HepG2 (cell line): ENCODE data around the gene SPRYD3. TPM values are rescaled to one million over a fixed set of nuclear protein-coding genes. Genes with fewer than 3 reads are reported as not detected.

ENCODE experiments used
- BHLHE40 ChIP-seq: IDR thresholded peaks from 2 replicates; pipeline ENCODE4 v1.6.1; 2011; ENCODE audit warnings: low read length, improper control_type of control experiment
- BRD4 ChIP-seq: sonication (generic); formaldehyde crosslinking; IDR thresholded peaks from 2 replicates; pipeline ENCODE4 v1.4.0; 2020; ENCODE audit warnings: missing genetic modification reagents
- EZH2 ChIP-seq: conservative IDR thresholded peaks from 2 replicates; pipeline ENCODE4 v1.6.1; 2012; ENCODE audit warnings: mild to moderate bottlenecking, low read depth, low read length, moderate library complexity
- IRF2 ChIP-seq: IDR thresholded peaks from 2 replicates; pipeline ENCODE4 v1.6.1; 2018; ENCODE audit warnings: missing genetic modification reagents, missing compliant biosample characterization
- PAX8 ChIP-seq: sonication (generic); formaldehyde crosslinking; IDR thresholded peaks from 2 replicates; pipeline ENCODE4 v1.8.0; 2022; ENCODE audit warnings: mild to moderate bottlenecking, missing genetic modification reagents, borderline replicate concordance
- SMARCE1 ChIP-seq: fragments of 450-650 bp; IDR thresholded peaks from 2 replicates; pipeline ENCODE4 v1.6.1; 2017; ENCODE audit warnings: borderline replicate concordance
- SSRP1 ChIP-seq: IDR thresholded peaks from 2 replicates; pipeline ENCODE4 v1.6.1; 2016; ENCODE audit warnings: control low read depth
- ZBTB7B ChIP-seq: sonication (generic); formaldehyde crosslinking; IDR thresholded peaks from 2 replicates; pipeline ENCODE4 v1.4.0; 2020; ENCODE audit warnings: missing genetic modification reagents
- ZFX ChIP-seq: sonication (generic); formaldehyde crosslinking; IDR thresholded peaks from 2 replicates; pipeline ENCODE4 v1.4.0; 2020; ENCODE audit warnings: mild to moderate bottlenecking, low read depth, missing genetic modification reagents, moderate library complexity
- ZNF124 ChIP-seq: sonication (generic); formaldehyde crosslinking; IDR thresholded peaks from 2 replicates; pipeline ENCODE4 v1.4.0; 2020; ENCODE audit warnings: missing genetic modification reagents
- ZNF256 ChIP-seq: sonication (generic); formaldehyde crosslinking; conservative IDR thresholded peaks from 2 replicates; pipeline ENCODE4 v1.4.0; 2020; ENCODE audit warnings: missing genetic modification reagents
- ZNF317 ChIP-seq: sonication (generic); formaldehyde crosslinking; IDR thresholded peaks from 2 replicates; pipeline ENCODE4 v1.5.0; 2020; ENCODE audit warnings: mild to moderate bottlenecking, missing genetic modification reagents
- ZNF556 ChIP-seq: sonication (generic); formaldehyde crosslinking; IDR thresholded peaks from 2 replicates; pipeline ENCODE4 v1.4.0; 2020; ENCODE audit warnings: mild to moderate bottlenecking, missing genetic modification reagents, borderline replicate concordance
- polyA plus RNA-seq, 8 experiments: library from polyadenylated mRNA; depleted of rRNA in 3 of 8; stranded (reverse) in 7 of 8; unstranded in 1 of 8; fragments of >200 nt; fragmentation: Illumina TruSeq in 4 of 8; extraction: Trizol in 4 of 8; gene quantifications; 2 replicates each; pipeline versions ENCODE4 v1.2.1 to v1.2.3, GENCODE V29; 2011 to 2016; ENCODE audit warnings: low read depth in 4 of 8, missing spikeins in 1 of 8, mixed read lengths in 1 of 8; ENCODE audit not compliant: insufficient read depth in 1 of 8
- total RNA-seq, 5 experiments: library from RNA; depleted of rRNA; stranded (reverse); fragments of >200 nt; fragmentation: Illumina TruSeq; extraction: Trizol; gene quantifications; 2 replicates each; pipeline ENCODE4 v1.2.3, GENCODE V29; 2016; ENCODE audit warnings: low read depth in 1 of 5
- TF ChIP-seq, protein P1 (sequence below): sonication (generic); formaldehyde crosslinking; IDR thresholded peaks from one replicate; pipeline ENCODE4 v1.5.1; 2020; ENCODE audit warnings: mild to moderate bottlenecking, missing genetic modification reagents; ENCODE audit errors: not compliant biosample characterization
- TF ChIP-seq, protein P2 (sequence below): sonication (generic); formaldehyde crosslinking; IDR thresholded peaks from 2 replicates; pipeline ENCODE4 v1.5.0; 2020; ENCODE audit warnings: missing genetic modification reagents, mild to moderate bottlenecking, borderline replicate concordance
- TF ChIP-seq, protein P3 (sequence below): sonication (generic); formaldehyde crosslinking; IDR thresholded peaks from 2 replicates; pipeline ENCODE4 v1.4.0; 2020; ENCODE audit warnings: missing genetic modification reagents, mild to moderate bottlenecking, borderline replicate concordance
- TF ChIP-seq, protein P4 (sequence below), 2 experiments: sonication (generic) in 1 of 2; formaldehyde crosslinking in 1 of 2; IDR thresholded peaks; 2 replicates each; pipeline versions ENCODE4 v1.4.0 to v1.6.1; 2018 to 2020; ENCODE audit warnings: missing genetic modification reagents in 2 of 2, borderline replicate concordance in 1 of 2, low read depth in 1 of 2, mild to moderate bottlenecking in 1 of 2, missing biosample characterization in 1 of 2

SPRYD3 gene
- total and polyA plus RNA-seq, 2 of the 13 experiments (the other 11 are each of a cell fraction or from before 2014, with no cell fraction given): 9.0 to 9.2 TPM

DNA sequence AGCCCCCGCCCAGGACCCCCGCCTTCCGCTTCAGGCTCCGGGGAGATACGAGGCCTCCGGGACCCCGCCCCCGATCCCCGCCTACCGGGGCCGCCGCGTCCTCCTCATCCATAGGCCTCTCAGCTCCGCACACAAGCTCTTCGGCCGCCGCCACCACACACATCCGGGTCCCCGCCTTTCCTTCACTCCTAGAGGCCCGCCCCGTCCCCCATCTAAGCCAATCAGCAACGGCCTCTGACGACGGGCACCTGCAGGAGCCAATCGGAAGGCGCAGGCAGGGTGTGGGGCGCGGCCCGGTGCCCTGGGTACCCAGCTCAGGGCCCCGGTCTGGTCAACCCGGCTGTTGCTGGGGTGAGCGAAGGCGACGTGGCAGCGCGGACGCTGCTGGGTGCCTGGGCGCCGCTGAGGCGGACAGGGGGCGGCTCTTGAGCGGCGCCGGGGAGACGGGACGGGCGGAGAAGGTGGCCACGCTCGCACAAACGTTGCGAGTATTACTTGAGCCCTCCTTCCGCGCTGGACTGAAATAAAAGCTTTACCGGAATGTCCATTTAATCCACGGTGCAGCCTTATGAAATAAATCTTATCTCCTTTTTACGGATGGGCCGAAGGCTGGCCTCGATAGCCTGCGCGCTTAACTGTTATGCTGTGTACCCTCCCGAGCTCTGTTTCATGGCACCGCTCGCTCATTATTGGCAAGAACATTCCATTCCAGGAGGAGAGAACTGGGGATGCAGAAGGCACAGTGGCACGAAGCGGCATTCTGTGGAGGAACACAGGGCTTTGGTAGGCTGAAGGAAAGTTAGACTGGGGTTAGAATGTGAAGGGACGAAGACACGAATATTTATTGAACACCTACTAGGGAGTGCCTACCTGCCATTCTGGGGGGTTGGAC, at the start of gene SPRYD3 (continued):
- TF ChIP-seq, protein P1, sequence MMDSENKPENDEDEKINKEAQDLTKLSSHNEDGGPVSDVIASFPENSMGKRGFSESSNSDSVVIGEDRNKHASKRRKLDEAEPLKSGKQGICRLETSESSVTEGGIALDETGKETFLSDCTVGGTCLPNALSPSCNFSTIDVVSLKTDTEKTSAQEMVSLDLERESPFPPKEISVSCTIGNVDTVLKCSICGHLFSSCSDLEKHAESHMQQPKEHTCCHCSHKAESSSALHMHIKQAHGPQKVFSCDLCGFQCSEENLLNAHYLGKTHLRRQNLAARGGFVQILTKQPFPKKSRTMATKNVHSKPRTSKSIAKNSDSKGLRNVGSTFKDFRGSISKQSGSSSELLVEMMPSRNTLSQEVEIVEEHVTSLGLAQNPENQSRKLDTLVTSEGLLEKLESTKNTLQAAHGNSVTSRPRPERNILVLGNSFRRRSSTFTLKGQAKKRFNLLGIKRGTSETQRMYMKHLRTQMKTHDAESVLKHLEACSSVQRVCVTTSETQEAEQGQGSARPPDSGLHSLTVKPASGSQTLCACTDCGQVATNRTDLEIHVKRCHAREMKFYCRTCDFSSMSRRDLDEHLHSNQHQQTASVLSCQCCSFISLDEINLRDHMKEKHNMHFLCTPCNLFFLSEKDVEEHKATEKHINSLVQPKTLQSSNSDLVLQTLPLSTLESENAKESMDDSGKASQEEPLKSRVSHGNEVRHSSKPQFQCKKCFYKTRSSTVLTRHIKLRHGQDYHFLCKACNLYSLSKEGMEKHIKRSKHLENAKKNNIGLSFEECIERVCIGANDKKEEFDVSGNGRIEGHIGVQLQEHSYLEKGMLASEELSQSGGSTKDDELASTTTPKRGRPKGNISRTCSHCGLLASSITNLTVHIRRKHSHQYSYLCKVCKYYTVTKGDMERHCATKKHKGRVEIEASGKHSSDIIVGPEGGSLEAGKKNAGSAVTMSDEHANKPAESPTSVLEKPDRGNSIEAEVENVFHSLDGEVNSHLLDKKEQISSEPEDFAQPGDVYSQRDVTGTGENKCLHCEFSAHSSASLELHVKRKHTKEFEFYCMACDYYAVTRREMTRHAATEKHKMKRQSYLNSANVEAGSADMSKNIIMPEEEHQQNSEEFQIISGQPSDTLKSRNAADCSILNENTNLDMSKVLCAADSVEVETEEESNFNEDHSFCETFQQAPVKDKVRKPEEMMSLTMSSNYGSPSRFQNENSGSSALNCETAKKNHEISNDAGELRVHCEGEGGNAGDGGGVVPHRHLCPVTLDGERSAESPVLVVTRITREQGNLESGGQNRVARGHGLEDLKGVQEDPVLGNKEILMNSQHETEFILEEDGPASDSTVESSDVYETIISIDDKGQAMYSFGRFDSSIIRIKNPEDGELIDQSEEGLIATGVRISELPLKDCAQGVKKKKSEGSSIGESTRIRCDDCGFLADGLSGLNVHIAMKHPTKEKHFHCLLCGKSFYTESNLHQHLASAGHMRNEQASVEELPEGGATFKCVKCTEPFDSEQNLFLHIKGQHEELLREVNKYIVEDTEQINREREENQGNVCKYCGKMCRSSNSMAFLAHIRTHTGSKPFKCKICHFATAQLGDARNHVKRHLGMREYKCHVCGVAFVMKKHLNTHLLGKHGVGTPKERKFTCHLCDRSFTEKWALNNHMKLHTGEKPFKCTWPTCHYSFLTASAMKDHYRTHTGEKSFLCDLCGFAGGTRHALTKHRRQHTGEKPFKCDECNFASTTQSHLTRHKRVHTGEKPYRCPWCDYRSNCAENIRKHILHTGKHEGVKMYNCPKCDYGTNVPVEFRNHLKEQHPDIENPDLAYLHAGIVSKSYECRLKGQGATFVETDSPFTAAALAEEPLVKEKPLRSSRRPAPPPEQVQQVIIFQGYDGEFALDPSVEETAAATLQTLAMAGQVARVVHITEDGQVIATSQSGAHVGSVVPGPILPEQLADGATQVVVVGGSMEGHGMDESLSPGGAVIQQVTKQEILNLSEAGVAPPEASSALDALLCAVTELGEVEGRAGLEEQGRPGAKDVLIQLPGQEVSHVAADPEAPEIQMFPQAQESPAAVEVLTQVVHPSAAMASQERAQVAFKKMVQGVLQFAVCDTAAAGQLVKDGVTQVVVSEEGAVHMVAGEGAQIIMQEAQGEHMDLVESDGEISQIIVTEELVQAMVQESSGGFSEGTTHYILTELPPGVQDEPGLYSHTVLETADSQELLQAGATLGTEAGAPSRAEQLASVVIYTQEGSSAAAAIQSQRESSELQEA (CRISPR knock-in tag): peak; percentile 49
- no peak for TF ChIP-seq BHLHE40
- no peak for TF ChIP-seq SMARCE1
- no peak for TF ChIP-seq ZNF256 (CRISPR knock-in tag)
- TF ChIP-seq, protein P2, sequence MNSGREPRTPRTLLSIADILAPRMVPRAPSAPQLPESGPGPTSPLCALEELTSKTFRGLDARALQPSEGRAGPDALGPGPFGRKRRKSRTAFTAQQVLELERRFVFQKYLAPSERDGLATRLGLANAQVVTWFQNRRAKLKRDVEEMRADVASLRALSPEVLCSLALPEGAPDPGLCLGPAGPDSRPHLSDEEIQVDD (CRISPR knock-in tag): 0 out of 2 replicates have a peak, but pooled peaks have one; percentile 34
- TF ChIP-seq, protein P3, sequence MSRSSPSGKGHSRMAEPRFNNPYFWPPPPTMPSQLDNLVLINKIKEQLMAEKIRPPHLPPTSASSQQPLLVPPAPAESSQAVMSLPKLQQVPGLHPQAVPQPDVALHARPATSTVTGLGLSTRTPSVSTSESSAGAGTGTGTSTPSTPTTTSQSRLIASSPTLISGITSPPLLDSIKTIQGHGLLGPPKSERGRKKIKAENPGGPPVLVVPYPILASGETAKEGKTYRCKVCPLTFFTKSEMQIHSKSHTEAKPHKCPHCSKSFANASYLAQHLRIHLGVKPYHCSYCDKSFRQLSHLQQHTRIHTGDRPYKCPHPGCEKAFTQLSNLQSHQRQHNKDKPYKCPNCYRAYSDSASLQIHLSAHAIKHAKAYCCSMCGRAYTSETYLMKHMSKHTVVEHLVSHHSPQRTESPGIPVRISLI (CRISPR knock-in tag): no peak
- no peak for TF ChIP-seq PAX8 (CRISPR knock-in tag)
- TF ChIP-seq ZNF124: peak; percentile 75
- no peak for TF ChIP-seq EZH2
- no peak for TF ChIP-seq ZNF556 (CRISPR knock-in tag)
- TF ChIP-seq BRD4 (CRISPR knock-in tag): no peak
- TF ChIP-seq ZFX (CRISPR knock-in tag): peak; percentile 79
- TF ChIP-seq, protein P4, sequence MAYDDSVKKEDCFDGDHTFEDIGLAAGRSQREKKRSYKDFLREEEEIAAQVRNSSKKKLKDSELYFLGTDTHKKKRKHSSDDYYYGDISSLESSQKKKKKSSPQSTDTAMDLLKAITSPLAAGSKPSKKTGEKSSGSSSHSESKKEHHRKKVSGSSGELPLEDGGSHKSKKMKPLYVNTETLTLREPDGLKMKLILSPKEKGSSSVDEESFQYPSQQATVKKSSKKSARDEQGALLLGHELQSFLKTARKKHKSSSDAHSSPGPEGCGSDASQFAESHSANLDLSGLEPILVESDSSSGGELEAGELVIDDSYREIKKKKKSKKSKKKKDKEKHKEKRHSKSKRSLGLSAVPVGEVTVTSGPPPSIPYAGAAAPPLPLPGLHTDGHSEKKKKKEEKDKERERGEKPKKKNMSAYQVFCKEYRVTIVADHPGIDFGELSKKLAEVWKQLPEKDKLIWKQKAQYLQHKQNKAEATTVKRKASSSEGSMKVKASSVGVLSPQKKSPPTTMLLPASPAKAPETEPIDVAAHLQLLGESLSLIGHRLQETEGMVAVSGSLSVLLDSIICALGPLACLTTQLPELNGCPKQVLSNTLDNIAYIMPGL (CRISPR knock-in tag; IDR thresholded peaks at IDR 0.05; ENCODE audit: borderline replicate concordance in 1 of 2, low read depth in 1 of 2): peak in 1 of 2 experiments; percentile 18; a peak in 1 of 4 replicates
- no peak for TF ChIP-seq ZBTB7B (CRISPR knock-in tag)
- no peak for TF ChIP-seq SSRP1 (CRISPR knock-in tag)
- TF ChIP-seq ZNF317: 0 out of 2 replicates have a peak, but pooled peaks have one; percentile 50
- no peak for TF ChIP-seq IRF2
